ENCODE measurements around the gene TMEM80. TPM values are rescaled to one million over a fixed set of nuclear protein-coding genes. Genes with fewer than 3 reads are reported as not detected.

The TMEM80 gene
- total and polyA plus RNA-seq, 9 of the 15 experiments (the other 6 are each of a cell fraction or from before 2014, with no cell fraction given), result 5.1 to 30.1 (median 12.4) TPM

DNA sequence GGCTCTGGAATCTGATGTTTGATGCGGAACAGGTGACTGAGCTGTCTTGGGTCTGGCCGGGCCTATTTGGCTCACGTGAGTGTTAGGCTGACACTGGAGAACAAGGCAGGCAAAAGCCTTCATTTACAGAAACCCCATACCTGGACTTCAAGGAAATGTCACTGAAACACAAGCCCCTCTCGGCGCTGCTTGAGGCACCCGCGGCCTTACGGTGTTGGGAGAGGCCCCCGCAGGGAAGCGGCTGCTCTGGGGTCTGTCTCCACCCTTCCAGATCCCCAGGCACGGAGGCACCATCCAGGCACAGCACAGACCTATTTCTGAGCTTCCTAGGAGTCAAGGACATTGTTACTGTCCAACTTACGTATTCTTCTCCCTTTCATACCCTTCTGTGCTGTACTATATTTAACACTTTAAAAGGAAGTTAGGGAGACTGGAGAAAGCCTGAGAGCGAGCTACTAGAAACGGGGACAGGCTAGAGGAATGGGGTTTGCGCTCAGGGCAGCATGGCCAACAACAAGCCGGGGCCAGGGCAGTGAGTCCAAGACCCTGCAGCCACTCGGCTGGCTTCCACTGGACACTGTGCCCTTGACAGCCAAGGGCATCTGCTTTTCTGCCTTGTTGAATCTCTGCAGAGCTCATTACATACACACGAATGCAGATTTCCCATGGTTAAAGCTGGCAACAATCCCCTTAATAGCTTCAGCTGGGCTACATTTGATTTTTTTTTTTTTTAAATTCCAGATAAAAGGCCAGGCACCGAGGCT is 34.8 kb upstream of the TMEM80 start:
- DNase-seq (ENCODE audit: extremely low read depth in 1 of 4, low spot score in 3 of 4) (no peak), ATAC-seq (no peak), FAIRE-seq (no peak)
- Histone ChIP-seq H3K9me1 (ENCODE audit: control insufficient read depth, insufficient read depth, low read length) (no peaks in the 10 kb centered on the region), H3K27me3 (ENCODE audit: control insufficient read depth in 2 of 2, insufficient read depth in 2 of 2, low read length in 2 of 2) (no peaks in the 10 kb centered on the region), H3K27ac (ENCODE audit: extremely low read depth, low read depth, low read length) (no peak overlapping the region), H2AFZ (ENCODE audit: low read depth, low read length) (no peak overlapping the region), H3K9ac (ENCODE audit: insufficient read depth in 1 of 2, low read depth in 2 of 2, low read length in 2 of 2) (peak overlapping the region in 1 of 2 experiments; percentile 41; a peak in 1 of 4 replicates), H3K4me3 (no peak overlapping the region), H3K4me1 (replicated peaks in 1 of 2; ENCODE audit: control insufficient read depth in 2 of 2, insufficient read depth in 2 of 2, low read length in 2 of 2) (peaks cover 8 to 28% of the 10 kb centered on the region in 2 experiments; a peak in 4 of 5 replicates), H4K20me1 (replicated peaks; ENCODE audit: control insufficient read depth, insufficient read depth, low read length) (no peaks in the 10 kb centered on the region), H3K9me3 (replicated peaks; ENCODE audit: control insufficient read depth, insufficient read depth, low read depth, low read length) (peaks cover 3% of the 10 kb centered on the region; the same call in 1 of the 2 replicates), H3K79me2 (ENCODE audit: control insufficient read depth, insufficient read depth, low read length) (peaks cover 20% of the 10 kb centered on the region), H3K36me3 (ENCODE audit: control insufficient read depth, insufficient read depth, low read length) (peaks cover 88% of the 10 kb centered on the region; the same call in 2 of the 3 replicates), H3K4me2 (ENCODE audit: insufficient read depth, low read length) (no peak overlapping the region)
- no TSS peak for BruUV-seq (replicated peaks)
- CTCF ChIA-PET (ENCODE audit: low intra/inter-chr PET ratio), result interaction anchor here (0.6 kb wide), 1 partner anchor 39 kb away, joined by 3 read pairs; no protein-coding TSS in a partner anchor
- POLR2A ChIA-PET, result interaction anchor here (0.6 to 1.2 kb wide), 4 partner anchors 13 to 128 kb away, joined by 3 read pairs; partner anchors contain the start of genes DEAF1 and TMEM80
- intact Hi-C loops (cut with micrococcal nuclease), result no loop called here
- 90% methylated on average over 19 of the region's 19 CpGs for WGBS (ENCODE audit: insufficient coverage, low coverage, missing lambda C conversion rate)
- in situ Hi-C loops (cut with MboI), result no loop called here
- TF ChIP-seq COPS2 (conservative IDR thresholded peaks at IDR 0.05) (no peak), U2AF2 (optimal IDR thresholded peaks at IDR 0.05; ENCODE audit: low read depth, low read length) (no peak), HSF4 (CRISPR knock-in tag; IDR thresholded peaks at IDR 0.05; ENCODE audit: borderline replicate concordance) (no peak), TCF3 (CRISPR knock-in tag; IDR thresholded peaks at IDR 0.05) (no peak), ETV6 (IDR thresholded peaks at IDR 0.05; ENCODE audit: borderline replicate concordance in 1 of 2, low read depth in 2 of 2, low read length in 1 of 2) (no peak), ETV6 (CRISPR knock-in tag; IDR thresholded peaks at IDR 0.05; ENCODE audit: borderline replicate concordance) (no peak), HOXB6 (CRISPR knock-in tag; IDR thresholded peaks at IDR 0.05; ENCODE audit: borderline replicate concordance) (no peak), JUNB (CRISPR knock-in tag; conservative IDR thresholded peaks at IDR 0.05) (no peak), JUND (IDR thresholded peaks at IDR 0.05; ENCODE audit: borderline replicate concordance, low read depth, low read length) (no peak), JUND (tag; IDR thresholded peaks at IDR 0.05; ENCODE audit: borderline replicate concordance, low read depth, low read length) (no peak), RFX5 (IDR thresholded peaks at IDR 0.05; ENCODE audit: low read depth, low read length) (no peak), CREBBP (IDR thresholded peaks at IDR 0.05; ENCODE audit: low read depth, low read length) (no peak), PPARD (CRISPR knock-in tag; IDR thresholded peaks at IDR 0.05) (no peak), ZNF239 (CRISPR knock-in tag; IDR thresholded peaks at IDR 0.05) (no peak)
- TF ChIP-seq, protein P1, sequence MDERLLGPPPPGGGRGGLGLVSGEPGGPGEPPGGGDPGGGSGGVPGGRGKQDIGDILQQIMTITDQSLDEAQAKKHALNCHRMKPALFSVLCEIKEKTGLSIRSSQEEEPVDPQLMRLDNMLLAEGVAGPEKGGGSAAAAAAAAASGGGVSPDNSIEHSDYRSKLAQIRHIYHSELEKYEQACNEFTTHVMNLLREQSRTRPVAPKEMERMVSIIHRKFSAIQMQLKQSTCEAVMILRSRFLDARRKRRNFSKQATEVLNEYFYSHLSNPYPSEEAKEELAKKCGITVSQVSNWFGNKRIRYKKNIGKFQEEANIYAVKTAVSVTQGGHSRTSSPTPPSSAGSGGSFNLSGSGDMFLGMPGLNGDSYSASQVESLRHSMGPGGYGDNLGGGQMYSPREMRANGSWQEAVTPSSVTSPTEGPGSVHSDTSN (CRISPR knock-in tag; IDR thresholded peaks at IDR 0.05; ENCODE audit: low read depth), result no peak
- TF ChIP-seq, protein P1 (tag; conservative IDR thresholded peaks at IDR 0.05; ENCODE audit: low read depth), result no peak
- TF ChIP-seq, protein P2, sequence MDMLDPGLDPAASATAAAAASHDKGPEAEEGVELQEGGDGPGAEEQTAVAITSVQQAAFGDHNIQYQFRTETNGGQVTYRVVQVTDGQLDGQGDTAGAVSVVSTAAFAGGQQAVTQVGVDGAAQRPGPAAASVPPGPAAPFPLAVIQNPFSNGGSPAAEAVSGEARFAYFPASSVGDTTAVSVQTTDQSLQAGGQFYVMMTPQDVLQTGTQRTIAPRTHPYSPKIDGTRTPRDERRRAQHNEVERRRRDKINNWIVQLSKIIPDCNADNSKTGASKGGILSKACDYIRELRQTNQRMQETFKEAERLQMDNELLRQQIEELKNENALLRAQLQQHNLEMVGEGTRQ (CRISPR knock-in tag; IDR thresholded peaks at IDR 0.05), result no peak
